ENCODE results near the gene TTLL5. TPM values are rescaled to one million over a fixed set of nuclear protein-coding genes. Genes with fewer than 3 reads are reported as not detected.

The TTLL5 gene
- total and polyA plus RNA-seq, 10 of the 15 experiments (the other 5 are each of a cell fraction or from before 2014, with no cell fraction given), result 3.2 to 25.9 (median 13.8) TPM

DNA sequence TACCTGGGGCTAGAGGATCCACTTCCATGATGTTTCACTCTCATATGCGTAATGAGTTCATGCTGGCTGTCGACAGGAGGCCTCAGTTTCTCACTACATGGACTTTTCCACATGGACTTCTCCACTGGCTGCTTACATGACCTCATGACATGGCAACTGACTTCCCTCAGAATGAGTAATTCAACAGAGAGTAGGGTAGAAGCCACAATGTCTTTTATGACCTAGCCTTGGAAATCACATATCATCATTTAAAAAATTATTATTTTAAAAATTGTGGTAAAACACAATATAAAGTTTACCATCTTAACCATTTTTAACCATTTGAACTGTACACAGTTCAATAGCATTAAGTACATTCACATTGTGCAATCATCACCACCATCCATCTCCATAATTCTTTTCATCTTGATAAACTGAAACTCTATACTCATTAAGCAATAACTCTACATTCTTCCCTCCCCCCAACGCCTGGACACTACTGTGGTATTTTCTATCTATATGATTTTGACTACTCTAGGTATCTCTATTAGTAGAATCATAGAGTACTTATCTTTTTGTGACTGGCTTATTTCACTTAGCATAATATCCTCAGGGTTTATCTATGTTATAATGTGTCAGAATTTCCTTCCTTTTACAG is 176.2 kb downstream of the TTLL5 start (continued):
- TF ChIP-seq, protein P1, sequence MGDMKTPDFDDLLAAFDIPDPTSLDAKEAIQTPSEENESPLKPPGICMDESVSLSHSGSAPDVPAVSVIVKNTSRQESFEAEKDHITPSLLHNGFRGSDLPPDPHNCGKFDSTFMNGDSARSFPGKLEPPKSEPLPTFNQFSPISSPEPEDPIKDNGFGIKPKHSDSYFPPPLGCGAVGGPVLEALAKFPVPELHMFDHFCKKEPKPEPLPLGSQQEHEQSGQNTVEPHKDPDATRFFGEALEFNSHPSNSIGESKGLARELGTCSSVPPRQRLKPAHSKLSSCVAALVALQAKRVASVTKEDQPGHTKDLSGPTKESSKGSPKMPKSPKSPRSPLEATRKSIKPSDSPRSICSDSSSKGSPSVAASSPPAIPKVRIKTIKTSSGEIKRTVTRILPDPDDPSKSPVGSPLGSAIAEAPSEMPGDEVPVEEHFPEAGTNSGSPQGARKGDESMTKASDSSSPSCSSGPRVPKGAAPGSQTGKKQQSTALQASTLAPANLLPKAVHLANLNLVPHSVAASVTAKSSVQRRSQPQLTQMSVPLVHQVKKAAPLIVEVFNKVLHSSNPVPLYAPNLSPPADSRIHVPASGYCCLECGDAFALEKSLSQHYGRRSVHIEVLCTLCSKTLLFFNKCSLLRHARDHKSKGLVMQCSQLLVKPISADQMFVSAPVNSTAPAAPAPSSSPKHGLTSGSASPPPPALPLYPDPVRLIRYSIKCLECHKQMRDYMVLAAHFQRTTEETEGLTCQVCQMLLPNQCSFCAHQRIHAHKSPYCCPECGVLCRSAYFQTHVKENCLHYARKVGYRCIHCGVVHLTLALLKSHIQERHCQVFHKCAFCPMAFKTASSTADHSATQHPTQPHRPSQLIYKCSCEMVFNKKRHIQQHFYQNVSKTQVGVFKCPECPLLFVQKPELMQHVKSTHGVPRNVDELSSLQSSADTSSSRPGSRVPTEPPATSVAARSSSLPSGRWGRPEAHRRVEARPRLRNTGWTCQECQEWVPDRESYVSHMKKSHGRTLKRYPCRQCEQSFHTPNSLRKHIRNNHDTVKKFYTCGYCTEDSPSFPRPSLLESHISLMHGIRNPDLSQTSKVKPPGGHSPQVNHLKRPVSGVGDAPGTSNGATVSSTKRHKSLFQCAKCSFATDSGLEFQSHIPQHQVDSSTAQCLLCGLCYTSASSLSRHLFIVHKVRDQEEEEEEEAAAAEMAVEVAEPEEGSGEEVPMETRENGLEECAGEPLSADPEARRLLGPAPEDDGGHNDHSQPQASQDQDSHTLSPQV (IDR thresholded peaks at IDR 0.05), result no peak
- TF ChIP-seq SMC3 (IDR thresholded peaks at IDR 0.05; ENCODE audit: borderline replicate concordance, low read length), result no peak
- TF ChIP-seq EGR1 (IDR thresholded peaks at IDR 0.05; ENCODE audit: borderline replicate concordance in 1 of 2, low read depth in 2 of 2, low read length in 2 of 2), result no peak
- TF ChIP-seq HDAC2 (IDR thresholded peaks at IDR 0.05), result no peak
- TF ChIP-seq SIX5 (IDR thresholded peaks at IDR 0.05; ENCODE audit: low read depth, low read length, severe bottlenecking), result no peak
- TF ChIP-seq KDM1A (IDR thresholded peaks at IDR 0.05; ENCODE audit: borderline replicate concordance), result no peak
- no peak for TF ChIP-seq SIN3A (IDR thresholded peaks at IDR 0.05; ENCODE audit: low read depth, low read length)

DNA sequence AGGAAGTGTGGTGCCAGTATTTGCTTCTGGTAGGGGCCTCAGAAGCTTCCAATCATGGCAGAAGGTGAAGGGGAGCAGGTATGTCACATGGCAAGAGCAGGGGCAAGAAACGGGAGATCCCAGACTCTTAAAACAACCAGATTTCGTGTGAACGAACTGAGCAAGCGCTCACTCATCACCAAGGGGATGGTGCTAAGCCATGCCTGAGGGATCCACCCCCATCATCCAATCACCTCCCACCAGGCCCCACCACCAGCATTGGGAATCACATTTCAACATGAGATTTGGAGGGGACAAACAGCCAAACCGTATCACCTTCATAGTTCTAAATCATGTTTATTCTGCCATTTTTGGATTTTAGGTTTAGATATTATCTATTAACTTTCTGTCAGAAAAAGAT is 179.9 kb downstream of the TTLL5 start:
- no peak overlapping the region for H2AFZ ChIP-seq (ENCODE audit: control insufficient read depth, low read depth, low read length)
- H3K9me3 ChIP-seq (replicated peaks; ENCODE audit: control insufficient read depth, insufficient read depth, low read length), result peaks cover 5% of the 10 kb centered on the region; the same call in 2 of the 3 replicates
- H4K20me1 ChIP-seq (ENCODE audit: control insufficient read depth, insufficient read depth), result no peaks in the 10 kb centered on the region
- DNase-seq (ENCODE audit: low read depth, low spot score), result no peak
- FAIRE-seq, result no peak
- RAD21 ChIA-PET (ENCODE audit: unreplicated experiment), result no interaction called here
- no peak for ATAC-seq
- H3K4me2 ChIP-seq (ENCODE audit: control insufficient read depth, insufficient read depth), result no peak overlapping the region
- POLR2A ChIA-PET, result no interaction called here
- intact Hi-C loops (cut with micrococcal nuclease; ENCODE audit: unreplicated experiment) (no loop called here), in situ Hi-C loops (cut with MboI) (no loop called here)
- no peak overlapping the region for H3K9ac ChIP-seq (ENCODE audit: control insufficient read depth, insufficient read depth, low read length)
- 85% methylated on average over 5 of the region's 5 CpGs for WGBS (ENCODE audit: insufficient coverage, insufficient replicate concordance, low lambda C conversion rate, missing lambda C conversion rate)
- no peaks in the 10 kb centered on the region for H3K27me3 ChIP-seq (replicated peaks in 1 of 2; ENCODE audit: control insufficient read depth in 2 of 2, insufficient read depth in 2 of 2, low read length in 1 of 2)
- no peak overlapping the region for H3K27ac ChIP-seq (ENCODE audit: control insufficient read depth, insufficient read depth)
- H3K4me1 ChIP-seq (ENCODE audit: control insufficient read depth, insufficient read depth, low read length), result no peaks in the 10 kb centered on the region
- CTCF ChIA-PET, result no interaction called here
- H3K79me2 ChIP-seq (ENCODE audit: control insufficient read depth, insufficient read depth, low read length), result no peaks in the 10 kb centered on the region
- no peak overlapping the region for H3K4me3 ChIP-seq
- BruUV-seq (replicated peaks), result no TSS peak
- no peaks in the 10 kb centered on the region; a peak in 1 of 4 replicates for H3K36me3 ChIP-seq (ENCODE audit: control insufficient read depth in 2 of 2, insufficient read depth in 2 of 2, low read length in 1 of 2)
- TF ChIP-seq PAX8 (IDR thresholded peaks at IDR 0.05) (no peak), IKZF2 (IDR thresholded peaks at IDR 0.05) (no peak), POLR2AphosphoS2 (IDR thresholded peaks at IDR 0.05; ENCODE audit: low read depth, low read length) (no peak), TCF12 (IDR thresholded peaks at IDR 0.05; ENCODE audit: low read depth, low read length) (no peak)
- SMC1A ChIA-PET (ENCODE audit: uncharacterized antibody, unreplicated experiment), result no interaction called here
